TTC549 (cell line): ENCODE data around the gene PRKD1.
A peak's percentile ranks its signal among the peaks of the same experiment; 100 is the strongest.

Experiments
- FAIRE-seq: peaks from 2 replicates; lab custom pipeline; 2012; peaks lifted over from hg19 to GRCh38; lab: Jason Lieb, UNC

PRKD1 gene

DNA sequence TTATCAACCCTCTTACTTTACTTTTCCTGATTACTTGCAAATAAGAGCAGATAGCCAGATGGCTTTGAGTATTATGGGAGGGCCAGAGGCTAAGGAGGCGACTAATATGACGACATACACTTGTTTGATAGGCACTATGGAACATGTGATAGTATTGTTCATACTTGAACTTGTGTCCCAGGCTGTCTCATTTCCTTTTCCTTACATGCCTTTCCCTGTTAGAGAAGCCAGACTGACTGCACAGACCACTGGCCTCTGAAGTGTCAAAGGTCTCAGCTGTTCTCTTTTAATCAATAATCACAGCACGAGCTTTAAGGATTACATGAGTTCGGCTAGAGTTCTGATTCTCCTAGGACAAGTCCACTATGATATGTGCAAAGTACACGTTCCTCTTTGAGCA lies 326.0 kb downstream of the PRKD1 start:
- FAIRE-seq = no peak

- no peak for FAIRE-seq
Observed at GRCh38 chr14:29587761-29588470, 339.7 kb downstream of the PRKD1 start.

- FAIRE-seq = no peak
Observed at GRCh38 chr14:29587046-29587445, 340.6 kb downstream of the PRKD1 start.

- no peak for FAIRE-seq
Observed at GRCh38 chr14:29584992-29585391, 342.7 kb downstream of the PRKD1 start.

DNA sequence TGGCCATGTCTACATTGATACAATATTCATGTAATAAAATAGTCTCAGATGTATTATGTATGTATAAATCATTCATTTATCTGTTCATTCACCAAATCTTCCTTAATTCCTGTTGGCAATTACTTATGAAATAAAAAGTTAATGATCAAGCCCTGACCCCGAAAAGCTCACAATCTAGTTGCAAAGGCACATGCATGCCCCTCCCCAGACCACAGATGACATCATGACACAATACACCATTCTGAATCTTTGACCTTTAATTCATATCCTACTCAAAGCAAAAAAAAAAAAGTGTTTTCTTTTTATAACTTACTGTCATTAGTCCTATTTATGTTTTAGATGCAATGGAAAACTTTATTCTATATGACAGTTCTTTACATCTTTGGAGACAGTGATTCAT lies 346.9 kb downstream of the PRKD1 start:
- no peak for FAIRE-seq

DNA sequence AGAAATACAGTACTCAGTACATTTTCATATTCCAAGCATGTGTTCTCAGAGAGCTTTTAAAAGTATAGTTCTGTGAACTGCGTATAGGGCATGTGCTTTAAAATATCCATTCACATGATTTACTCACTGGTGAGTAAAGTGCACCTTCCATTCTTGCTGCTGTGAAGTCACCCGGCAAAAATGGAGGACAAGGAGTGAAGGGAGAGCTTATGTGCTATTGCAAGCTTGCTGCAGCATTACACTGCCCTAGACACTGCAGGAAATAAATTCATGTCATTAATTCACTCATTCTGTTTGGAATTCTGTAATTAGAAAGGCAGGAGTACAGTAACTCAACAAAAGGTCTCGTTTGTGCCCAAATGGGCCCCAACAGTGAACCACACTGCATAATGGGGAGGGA lies 347.8 kb downstream of the PRKD1 start:
- FAIRE-seq = no peak

DNA sequence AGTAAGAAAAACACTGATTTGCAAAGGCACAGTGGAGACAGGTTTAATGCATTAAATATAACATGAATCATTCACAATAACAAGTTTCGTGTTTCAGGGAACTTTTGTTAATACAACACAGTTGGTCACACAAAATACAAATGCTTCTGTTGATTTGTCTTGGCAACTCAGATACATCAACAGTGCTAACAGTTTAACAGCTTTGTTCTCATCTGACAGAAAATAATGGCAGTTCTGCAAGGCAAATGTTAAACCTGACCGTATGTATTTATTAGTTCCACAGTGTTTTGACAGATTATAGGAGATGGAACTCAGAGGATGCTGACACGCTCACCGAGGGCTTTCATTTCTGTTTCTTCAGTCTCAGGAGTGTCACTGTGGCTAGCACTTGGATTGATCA lies 350.7 kb downstream of the PRKD1 start:
- FAIRE-seq = no peak

GRCh38 chr14:29569194-29569593 lies 358.5 kb downstream of the PRKD1 start:
- no peak for FAIRE-seq

DNA sequence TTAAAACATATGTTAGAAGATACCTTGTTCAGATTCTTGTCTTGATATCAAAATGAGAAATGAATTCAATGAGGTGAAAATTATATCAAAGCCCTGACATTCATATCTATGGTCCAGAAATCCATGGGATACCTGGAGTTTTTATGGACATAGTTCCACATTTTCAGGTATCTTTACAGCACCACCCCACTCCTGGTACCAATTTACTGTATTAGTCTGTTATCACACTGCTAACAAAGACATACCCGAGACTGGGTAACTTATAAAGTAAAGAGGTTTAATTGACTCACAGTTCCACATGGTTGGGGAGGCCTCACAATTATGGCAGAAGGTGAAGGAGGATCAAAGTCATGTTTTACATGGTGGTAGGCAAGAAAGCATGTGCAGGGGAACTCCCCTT lies 361.5 kb downstream of the PRKD1 start:
- no peak for FAIRE-seq

- no peak for FAIRE-seq
Observed at GRCh38 chr14:29558516-29558915, 369.1 kb downstream of the PRKD1 start.

DNA sequence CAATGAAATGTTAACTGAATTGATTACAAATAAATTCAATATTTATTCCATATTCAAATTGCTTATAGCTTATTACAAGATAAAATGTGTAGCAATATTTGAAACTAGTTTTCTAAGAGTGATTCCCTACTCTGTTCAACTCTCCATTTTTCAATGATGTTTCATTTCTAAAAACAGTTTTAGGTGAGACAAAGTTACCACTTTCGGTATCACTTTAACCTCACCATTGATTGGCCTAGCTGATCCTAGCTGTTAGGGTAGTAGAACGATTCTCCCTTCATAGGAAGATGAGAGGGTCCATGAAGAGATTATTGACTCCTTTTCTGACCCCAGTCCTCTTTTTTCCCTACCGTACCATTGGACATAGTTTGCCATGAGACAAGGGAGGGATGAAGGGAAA lies 373.3 kb downstream of the PRKD1 start:
- FAIRE-seq = no peak

DNA sequence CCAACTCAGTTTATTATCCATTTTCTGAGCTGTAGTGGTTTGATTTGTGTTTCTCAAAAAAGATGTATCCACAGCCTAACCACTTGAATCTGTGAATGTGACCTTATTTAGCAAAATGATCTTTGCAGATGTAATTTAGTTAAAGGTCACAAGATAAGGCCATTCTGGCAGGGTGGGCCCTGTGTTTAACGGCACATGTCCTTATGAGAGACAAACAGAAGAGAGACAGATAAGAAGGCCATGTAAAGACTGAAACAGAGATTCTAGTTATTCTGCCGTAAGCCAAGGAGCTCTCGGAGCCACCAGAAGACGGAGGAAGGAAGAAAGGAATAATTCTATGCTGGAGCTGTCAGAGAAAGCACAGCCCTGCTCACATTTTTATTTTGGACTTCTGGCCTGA lies 374.2 kb downstream of the PRKD1 start:
- FAIRE-seq = no peak

DNA sequence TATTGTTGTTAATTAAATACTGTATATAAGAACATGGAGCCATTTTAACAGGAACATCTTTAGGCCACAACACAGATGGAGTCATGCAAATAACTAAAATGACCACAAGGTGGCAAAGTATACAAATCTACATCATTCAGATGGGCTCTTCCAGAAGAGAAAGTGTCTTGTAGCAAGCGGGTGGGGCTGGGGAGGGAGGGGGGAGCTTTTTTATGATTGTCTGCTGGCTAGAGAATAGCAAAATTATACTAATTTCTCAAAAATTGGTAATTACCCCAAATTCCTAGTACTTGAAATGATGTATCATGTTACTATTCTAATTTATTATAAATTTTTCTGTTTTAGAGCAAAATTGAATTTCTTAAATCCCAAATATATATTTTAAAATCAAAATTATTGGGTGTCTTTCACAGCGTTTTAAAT lies 378.7 kb downstream of the PRKD1 start:
- peak; percentile 78 for FAIRE-seq

- no peak for FAIRE-seq
Observed at GRCh38 chr14:29545714-29546113, 381.9 kb downstream of the PRKD1 start.

DNA sequence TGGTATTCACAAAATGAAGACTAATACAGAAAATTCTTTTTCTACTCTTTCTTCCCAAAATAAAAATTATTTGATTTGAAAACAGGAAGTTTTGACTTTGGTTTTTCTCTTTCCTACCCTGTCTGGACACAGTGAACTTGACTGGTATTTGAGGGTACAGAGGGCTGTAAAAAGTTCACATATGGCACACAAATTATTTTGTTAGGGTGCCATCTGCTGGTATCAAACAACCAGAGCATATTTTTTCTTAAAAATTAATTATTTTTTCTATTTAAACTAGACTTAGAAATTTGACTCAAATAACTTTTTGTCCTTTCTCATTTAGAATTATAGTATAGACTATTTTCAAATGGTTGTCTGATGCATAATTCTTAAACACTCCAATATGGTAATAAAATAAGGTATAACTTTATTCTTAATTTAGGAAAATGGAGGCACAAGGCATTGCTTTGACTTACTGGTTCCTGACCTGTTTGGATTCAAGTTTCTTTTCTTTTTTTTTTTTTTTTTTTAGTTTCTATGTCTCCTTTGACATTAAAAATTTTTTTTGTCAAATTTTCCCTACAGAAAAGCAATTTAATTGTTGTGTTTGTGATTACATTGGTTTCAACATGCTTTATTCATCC lies 390.6 kb downstream of the PRKD1 start:
- FAIRE-seq = peak; percentile 65

- no peak for FAIRE-seq
Observed at GRCh38 chr14:29529418-29529817, 398.2 kb downstream of the PRKD1 start.

GRCh38 chr14:29528889-29529288 lies 398.8 kb downstream of the PRKD1 start:
- FAIRE-seq = no peak

GRCh38 chr14:29527286-29527685 lies 400.4 kb downstream of the PRKD1 start:
- no peak for FAIRE-seq
